A549 (cell line): ENCODE results near the gene PKP1. TPM values are rescaled to one million over a fixed set of nuclear protein-coding genes. Genes with fewer than 3 reads are reported as not detected.

Source experiments
- ATAC-seq, 2 experiments: fragments of 200-7000 bp in 1 of 2; fragments of >200 bp in 1 of 2; cut with Nextera tagmentation in 1 of 2; cut with Tn5 transposase in 1 of 2; 3 replicates each; pipeline versions ENCODE4 v1.8.0 to v1.9.1; 2018 to 2020; ENCODE audit warnings: mild to moderate bottlenecking in 1 of 2, moderate library complexity in 1 of 2
- CTCF ChIA-PET: fragments of 300-600 bp; sonication (Branson Sonifier 250); formaldehyde crosslinking; extraction: SDS; loops from one replicate; lab custom pipeline; 2021; ENCODE audit warnings: antibody characterized with exemption, inconsistent platforms; lab: Yijun Ruan, JAX
- POLR2A ChIA-PET: fragments of 350-600 bp; formaldehyde crosslinking; extraction: SDS; loops from one replicate; lab custom pipeline; 2021; ENCODE audit warnings: antibody characterized with exemption, inconsistent platforms; lab: Yijun Ruan, JAX
- DNase-seq, 2 experiments: peaks; one replicate each; pipeline versions ENCODE4 v3.0.0 to v3.0.0-alpha.2; 2011 to 2016; ENCODE audit warnings: low read depth in 1 of 2, low spot score in 1 of 2
- FAIRE-seq: peaks from 2 replicates; lab custom pipeline; 2011; peaks lifted over from hg19 to GRCh38; lab: Jason Lieb, UNC
- H3K27ac ChIP-seq, 2 experiments: fragments of >200 bp; sonication (Bioruptor Twin); formaldehyde crosslinking; 3 replicates each; pipeline ENCODE4 v1.5.1; 2016 to 2017
- H3K4me1 ChIP-seq: fragments of >200 bp; sonication (Bioruptor Twin); formaldehyde crosslinking; 3 replicates; pipeline ENCODE4 v1.6.1; 2016
- H3K4me2 ChIP-seq: fragments of >200 bp; sonication (Bioruptor Twin); formaldehyde crosslinking; 3 replicates; pipeline ENCODE4 v1.6.1; 2016
- H3K4me3 ChIP-seq: fragments of >200 bp; sonication (Bioruptor Twin); formaldehyde crosslinking; 3 replicates; pipeline ENCODE4 v1.5.1; 2016
- H3K9me3 ChIP-seq: fragments of >200 bp; sonication (Bioruptor Twin); formaldehyde crosslinking; 3 replicates; pipeline ENCODE4 v1.6.1; 2016
- CEBPB ChIP-seq, 2 experiments: fragments of >200 bp in 1 of 2; sonication (Bioruptor Twin) in 1 of 2; formaldehyde crosslinking in 1 of 2; IDR thresholded peaks; 2 replicates each; pipeline ENCODE4 v1.6.1; 2012 to 2016
- EP300 ChIP-seq, 2 experiments: fragments of >200 bp; sonication (Bioruptor Twin); formaldehyde crosslinking; IDR thresholded peaks; 2 replicates in 1 of 2; 3 replicates in 1 of 2; pipeline ENCODE4 v1.6.1; 2016 to 2017
- ESRRA ChIP-seq: fragments of 150-350 bp; IDR thresholded peaks from 2 replicates; pipeline ENCODE4 v1.6.1; 2014; ENCODE audit warnings: mild to moderate bottlenecking, low read length, borderline replicate concordance
- FOSB ChIP-seq: fragments of 250-450 bp; sonication (Bioruptor Pico); IDR thresholded peaks from 2 replicates; pipeline ENCODE4 v1.5.0; 2020; ENCODE audit warnings: mild to moderate bottlenecking, moderate library complexity
- GATA3 ChIP-seq: IDR thresholded peaks from 2 replicates; pipeline ENCODE4 v1.6.1; 2012; ENCODE audit warnings: borderline replicate concordance
- HOXB5 ChIP-seq: fragments of 250-450 bp; sonication (Bioruptor Pico); IDR thresholded peaks from 2 replicates; pipeline ENCODE4 v1.5.0; 2020; ENCODE audit warnings: mild to moderate bottlenecking, moderate library complexity
- JUN ChIP-seq, 2 experiments: fragments of >200 bp; sonication (Bioruptor Twin); formaldehyde crosslinking; IDR thresholded peaks; 2 replicates in 1 of 2; 3 replicates in 1 of 2; pipeline ENCODE4 v1.6.1; 2016 to 2017
- KDM1A ChIP-seq: fragments of 200-600 bp; sonication (generic); IDR thresholded peaks from 2 replicates; pipeline ENCODE4 v1.6.1; 2016; ENCODE audit warnings: low read depth, mild to moderate bottlenecking
- MAFK ChIP-seq: fragments of 450-650 bp; IDR thresholded peaks from 2 replicates; pipeline ENCODE4 v1.6.1; 2014; ENCODE audit not compliant: partially characterized antibody
- MAZ ChIP-seq: fragments of 150-350 bp; IDR thresholded peaks from 2 replicates; pipeline ENCODE4 v1.6.1; 2014; ENCODE audit warnings: antibody characterized with exemption, low read depth, low read length, borderline replicate concordance
- NFE2L2 ChIP-seq: fragments of 150-350 bp; conservative IDR thresholded peaks from 2 replicates; pipeline ENCODE4 v1.6.1; 2014; ENCODE audit warnings: low read length
- PBX3 ChIP-seq: IDR thresholded peaks from 2 replicates; pipeline ENCODE4 v1.6.1; 2012
- POLR2A ChIP-seq: IDR thresholded peaks from 2 replicates; pipeline ENCODE4 v1.6.1; 2012; ENCODE audit warnings: mild to moderate bottlenecking, low read length
- RARB ChIP-seq: fragments of 250-450 bp; sonication (Bioruptor Pico); IDR thresholded peaks from 2 replicates; pipeline ENCODE4 v1.8.0; 2021; ENCODE audit warnings: mild to moderate bottlenecking, moderate library complexity
- RFX5 ChIP-seq: fragments of 450-650 bp; IDR thresholded peaks from 2 replicates; pipeline ENCODE4 v1.7.1; 2014; ENCODE audit warnings: antibody characterized with exemption, mild to moderate bottlenecking, moderate library complexity
- RNF2 ChIP-seq: fragments of 200-600 bp; sonication (generic); IDR thresholded peaks from 2 replicates; pipeline ENCODE4 v1.6.1; 2016; ENCODE audit warnings: low read depth, mild to moderate bottlenecking, antibody characterized with exemption, moderate library complexity, borderline replicate concordance
- ZC3H11A ChIP-seq: fragments of 450-650 bp; IDR thresholded peaks from 2 replicates; pipeline ENCODE4 v1.6.1; 2014; ENCODE audit warnings: antibody characterized with exemption, mild to moderate bottlenecking
- WGBS: methylation state at CpG from one replicate; pipeline ENCODE4 v1.1.6; 2017; ENCODE audit errors: missing lambda C conversion rate; 5-methylcytosine and 5-hydroxymethylcytosine counted together
- polyA plus RNA-seq, 4 experiments: library from polyadenylated mRNA; depleted of rRNA in 3 of 4; stranded (reverse); fragments of >200 nt; fragmentation: RNase III in 1 of 4; extraction: RNeasy Plus Mini Kit Qiagen cat#74134 plus additional on column Dnase treatment in 1 of 4; gene quantifications; 2 replicates in 3 of 4; 3 replicates in 1 of 4; pipeline ENCODE4 v1.2.3, GENCODE V29; 2011 to 2017

The PKP1 gene
- polyA plus RNA-seq, 2 of the 4 experiments (the other 2 are of a cell fraction), result not detected

GRCh38 chr1:201269281-201269680, 14.0 kb upstream of the PKP1 start (continued):
- TF ChIP-seq PBX3, result no peak
- TF ChIP-seq RNF2, result no peak
- no peak for TF ChIP-seq RARB (CRISPR knock-in tag)

GRCh38 chr1:201269900-201270410, 13.4 kb upstream of the PKP1 start:
- POLR2A ChIA-PET, result no interaction called here
- Histone ChIP-seq H3K4me2 (no peak overlapping the region), H3K27ac (peak overlapping the region; percentile 73 to 90), H3K9me3 (no peaks in the 10 kb centered on the region), H3K4me3 (no peak overlapping the region), H3K4me1 (peaks cover 56% of the 10 kb centered on the region)
- FAIRE-seq (no peak), ATAC-seq (no peak), DNase-seq (no peak)
- no peak for TF ChIP-seq NFE2L2
- TF ChIP-seq MAFK, result peak; percentile 98
- TF ChIP-seq HOXB5 (CRISPR knock-in tag), result no peak
- TF ChIP-seq POLR2A, result no peak
- whole genome bisulfite sequencing, result 84% methylated on average over 6 of the region's 6 CpGs
- CTCF ChIA-PET, result interaction anchor here (1.0 to 8.4 kb wide), 5 partner anchors 13 to 106 kb away, joined by 3 to 79 read pairs (median 7); no protein-coding TSS in a partner anchor

- WGBS, result 86% methylated on average over 6 of the region's 6 CpGs
- H3K4me2 ChIP-seq, result no peak overlapping the region
- CTCF ChIA-PET, result interaction anchor here (1.6 to 1.7 kb wide), 2 partner anchors 16 to 76 kb away, joined by 7 to 10 read pairs; no protein-coding TSS in a partner anchor
- POLR2A ChIA-PET, result no interaction called here
- FAIRE-seq, result no peak
- H3K4me3 ChIP-seq, result no peak overlapping the region
- TF ChIP-seq RFX5, result no peak
- TF ChIP-seq JUN (IDR thresholded peaks at IDR 0.05), result no peak
- TF ChIP-seq CEBPB (IDR thresholded peaks at IDR 0.05), result no peak
- TF ChIP-seq FOSB (CRISPR knock-in tag), result no peak
- TF ChIP-seq ZC3H11A, result no peak
- TF ChIP-seq KDM1A, result no peak
- TF ChIP-seq GATA3, result no peak
- TF ChIP-seq ESRRA, result no peak
- TF ChIP-seq EP300 (IDR thresholded peaks at IDR 0.05), result no peak
- ATAC-seq, result no peak
- no peak for DNase-seq
- peak overlapping the region in 1 of 2 experiments; percentile 26; a peak in 2 of 6 replicates for H3K27ac ChIP-seq
- peaks cover 56% of the 10 kb centered on the region for H3K4me1 ChIP-seq
- H3K9me3 ChIP-seq, result no peaks in the 10 kb centered on the region
Measured at GRCh38 chr1:201270616-201271390, 12.5 kb upstream of the PKP1 start.

- ATAC-seq (no peak), FAIRE-seq (no peak), DNase-seq (no peak)
- POLR2A ChIA-PET, result no interaction called here
- TF ChIP-seq JUN (IDR thresholded peaks at IDR 0.05), result no peak
- no peak for TF ChIP-seq RFX5
- no peak for TF ChIP-seq MAZ
- H3K9me3 ChIP-seq, result no peaks in the 10 kb centered on the region
- CTCF ChIA-PET, result interaction anchor here (1.2 to 1.8 kb wide), 3 partner anchors 10 to 89 kb away, joined by 3 to 4 read pairs (median 4); no protein-coding TSS in a partner anchor
- no peak overlapping the region for H3K4me2 ChIP-seq
- no peak overlapping the region for H3K4me3 ChIP-seq
- H3K4me1 ChIP-seq, result peaks cover 55% of the 10 kb centered on the region
- whole genome bisulfite sequencing, result 91% methylated on average over 10 of the region's 10 CpGs
- H3K27ac ChIP-seq, result peak overlapping the region in 1 of 2 experiments; percentile 87; a peak in 3 of 6 replicates
Measured at GRCh38 chr1:201272799-201273198, 10.5 kb upstream of the PKP1 start.
